NCI-H1092 treated with DMSO at 0.1 percent for 48 hours (cell line): Measurements from ENCODE around the gene UBE4B.
"Not testable (repeated sequence)": the region's sequence is repeated elsewhere in the genome, so short reads cannot be mapped to it uniquely, and the experiment has no call there.

Source experiments
- DNase-seq: peaks from one replicate; lab custom pipeline; 2025; lab: John Stamatoyannopoulos, UW

The UBE4B gene

DNA sequence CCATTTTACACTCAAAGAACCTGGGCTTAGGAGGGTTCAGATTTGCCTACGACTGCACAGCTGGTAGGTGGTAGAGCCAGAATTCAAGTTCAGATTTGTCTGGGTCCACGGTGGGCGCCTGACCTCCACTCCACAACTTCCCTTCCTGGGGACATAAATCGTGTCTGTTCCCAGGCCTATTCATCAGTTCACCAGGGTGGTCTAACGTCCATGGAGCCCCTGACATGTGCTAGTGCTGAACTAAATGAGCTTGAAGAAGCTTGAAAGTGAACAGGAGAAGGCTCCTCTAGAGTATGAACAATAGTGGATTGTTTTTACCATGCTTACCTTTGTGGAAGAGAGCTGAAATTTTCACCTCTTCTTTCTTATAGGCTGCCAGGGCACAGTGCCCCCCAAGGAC, 145.1 kb downstream of the UBE4B start:
- DNase-seq, result no peak

DNA sequence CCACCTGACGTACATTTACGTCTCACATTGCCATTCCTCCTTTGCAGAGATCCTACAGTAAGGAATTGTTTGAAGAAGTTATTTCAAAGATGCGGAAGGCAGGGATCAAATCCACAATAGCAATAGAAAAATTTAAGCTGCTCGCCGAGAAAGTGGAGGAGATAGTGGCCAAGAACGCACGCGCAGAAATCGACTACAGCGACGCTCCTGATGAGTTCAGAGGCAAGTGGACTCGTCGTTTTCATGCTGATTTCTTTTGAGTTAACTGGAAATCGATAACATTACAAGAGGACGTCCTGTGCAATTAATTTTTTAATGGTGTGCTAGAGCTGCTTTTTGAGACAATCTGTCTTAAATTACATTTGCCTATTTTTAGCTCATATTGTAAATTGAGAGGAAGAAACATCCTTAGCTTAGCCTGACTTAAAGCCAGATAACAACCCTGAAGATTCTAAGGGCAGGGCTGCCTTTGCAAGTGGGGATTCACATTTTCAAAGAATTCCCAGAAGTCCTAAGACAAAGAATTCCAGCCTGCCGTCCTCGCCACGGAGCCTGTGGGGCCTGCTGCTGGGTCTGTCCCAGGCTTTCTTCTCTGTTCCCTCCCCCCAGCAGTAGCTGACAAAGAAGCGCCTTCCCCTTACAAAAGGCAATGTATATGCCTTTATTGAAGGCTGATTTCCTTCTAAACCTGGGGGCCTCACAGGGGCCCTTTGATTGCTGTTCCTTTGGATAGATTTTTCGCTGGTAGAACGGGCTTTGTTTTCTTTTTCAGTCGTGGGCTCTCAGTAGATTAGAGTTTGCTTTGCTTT, 146.0 kb downstream of the UBE4B start:
- DNase-seq, result no peak

DNA sequence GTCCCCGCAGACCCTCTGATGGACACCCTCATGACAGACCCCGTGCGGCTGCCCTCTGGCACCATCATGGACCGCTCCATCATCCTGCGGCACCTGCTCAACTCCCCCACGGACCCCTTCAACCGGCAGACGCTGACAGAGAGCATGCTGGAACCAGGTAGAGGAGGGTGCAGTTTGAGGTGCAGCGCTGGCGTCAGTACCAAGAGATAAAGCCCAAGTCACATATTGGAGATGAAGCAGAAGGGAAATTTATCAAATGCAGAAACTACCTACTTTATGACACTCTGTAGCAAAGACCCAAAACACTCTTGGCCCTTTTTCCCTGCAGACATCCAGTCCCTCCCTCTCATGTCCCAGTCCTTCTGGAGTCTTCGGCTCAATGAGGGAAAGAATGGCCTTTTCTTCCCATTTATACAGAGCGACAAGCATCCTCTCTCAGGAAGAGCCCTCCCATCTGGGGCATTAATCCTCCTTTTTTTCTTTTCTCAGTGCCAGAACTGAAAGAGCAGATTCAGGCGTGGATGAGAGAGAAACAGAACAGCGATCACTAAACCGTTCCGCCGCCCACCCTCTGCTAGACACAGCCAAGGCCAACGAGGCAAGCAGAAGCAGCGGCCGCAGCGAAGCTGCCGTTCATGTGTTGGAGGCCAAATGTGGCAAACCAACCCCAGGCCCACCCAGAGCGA, 146.8 kb downstream of the UBE4B start:
- no peak for DNase-seq

DNA sequence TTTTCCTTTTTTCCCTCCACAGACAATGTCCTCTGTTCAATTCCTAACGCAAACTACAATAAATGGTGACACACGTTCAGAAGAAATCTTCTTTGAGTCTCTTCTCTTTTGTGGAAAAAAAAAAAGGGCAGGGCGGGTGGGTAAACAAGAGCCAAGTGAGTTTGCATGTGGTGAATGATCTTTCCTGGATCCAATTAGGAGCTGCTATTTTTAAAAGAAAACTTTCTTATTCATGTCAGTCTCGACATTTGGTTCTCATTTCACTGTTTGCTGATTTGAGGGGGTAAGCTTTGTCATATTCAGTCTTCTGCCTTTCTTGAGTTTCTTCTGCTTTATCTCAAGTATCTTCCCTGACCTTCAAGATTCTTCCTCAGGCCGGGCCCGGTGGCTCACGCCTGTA, 148.4 kb downstream of the UBE4B start:
- DNase-seq, result no peak

DNA sequence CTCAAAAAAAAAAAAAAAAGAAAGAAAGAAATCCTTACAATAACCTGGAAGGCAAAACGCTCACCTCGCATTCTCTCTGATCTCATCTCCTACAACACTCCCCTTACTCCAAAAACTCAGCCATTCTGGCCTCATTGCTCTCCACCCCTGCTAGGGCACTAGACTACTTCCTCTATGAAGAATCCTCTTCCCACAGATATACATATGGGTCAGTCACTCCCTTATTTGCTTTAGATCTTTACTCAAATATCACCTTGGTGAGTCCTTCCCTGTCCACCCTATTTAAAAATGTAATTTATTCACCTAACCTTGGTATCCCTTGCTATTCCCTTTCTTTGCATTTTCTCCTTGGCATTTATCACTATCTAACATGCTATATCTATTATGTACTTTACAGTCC, 153.0 kb downstream of the UBE4B start:
- DNase-seq, result no peak

DNA sequence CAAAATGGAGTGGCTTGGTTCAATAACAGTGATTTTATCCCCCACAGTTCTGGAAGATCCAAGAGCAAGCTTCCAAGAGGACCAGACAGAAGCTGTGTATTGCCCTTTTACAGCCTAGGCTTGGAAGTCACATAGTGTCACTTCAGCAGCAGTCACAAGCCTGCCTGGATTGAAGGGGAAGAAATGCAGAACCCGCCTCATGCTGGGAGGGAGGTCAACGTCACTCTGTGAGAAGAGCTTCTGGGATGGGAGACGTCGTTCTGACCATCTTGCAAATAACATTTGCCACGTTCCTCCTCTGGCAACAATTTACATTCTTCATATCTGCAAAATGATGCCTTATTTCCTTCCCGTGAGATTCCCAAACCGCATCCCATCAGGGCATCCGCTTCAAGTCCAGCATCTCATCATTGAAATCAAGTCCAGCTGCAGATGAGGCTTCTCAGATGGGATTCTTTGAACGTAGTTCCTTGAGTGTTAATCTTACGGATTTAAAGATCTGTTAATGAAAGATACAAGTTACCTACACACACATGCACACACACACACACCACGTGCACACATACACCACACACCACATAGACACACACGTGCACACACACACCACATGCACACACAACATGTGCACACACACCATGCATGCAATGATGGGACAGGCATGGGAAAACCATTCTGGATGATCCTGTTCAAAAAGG, 153.7 kb downstream of the UBE4B start:
- no peak for DNase-seq

DNA sequence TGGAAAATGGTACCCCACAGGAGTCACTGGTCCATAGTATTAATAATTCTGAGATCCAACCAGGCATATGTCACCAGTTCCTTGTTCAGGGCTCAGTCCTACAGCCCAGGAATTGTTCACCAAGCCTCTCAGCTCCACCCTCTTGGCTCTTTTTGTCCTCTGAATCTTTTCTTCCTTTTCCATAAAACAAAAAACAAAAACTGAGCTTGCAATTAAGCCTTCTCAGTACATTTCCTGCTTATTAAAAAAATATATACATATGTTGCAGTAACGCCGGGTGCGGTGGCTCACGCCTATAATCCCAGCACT, 154.2 kb downstream of the UBE4B start:
- no peak for DNase-seq

DNA sequence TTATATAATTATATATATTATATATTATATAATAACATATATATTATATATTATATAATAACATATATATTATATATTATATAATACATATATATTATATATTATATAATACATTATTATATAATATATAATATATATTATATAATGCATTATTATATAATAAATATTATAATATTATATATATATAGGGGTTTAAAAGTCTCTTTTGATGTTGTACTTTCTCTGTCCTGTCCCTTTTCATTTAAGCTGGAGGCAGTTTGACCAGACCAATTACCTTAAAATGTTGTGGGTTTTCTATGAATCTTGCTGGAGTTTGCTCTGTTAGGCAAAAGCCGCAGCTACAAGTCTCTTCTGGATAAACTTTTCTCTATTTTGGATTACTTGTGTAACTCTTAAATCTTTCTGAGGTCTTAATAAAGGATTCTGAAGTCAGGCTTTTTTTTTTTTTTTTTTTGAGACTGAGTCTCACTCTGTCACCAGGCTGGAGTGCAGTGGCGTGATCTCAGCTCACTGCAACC, 155.4 kb downstream of the UBE4B start:
- no peak for DNase-seq

DNA sequence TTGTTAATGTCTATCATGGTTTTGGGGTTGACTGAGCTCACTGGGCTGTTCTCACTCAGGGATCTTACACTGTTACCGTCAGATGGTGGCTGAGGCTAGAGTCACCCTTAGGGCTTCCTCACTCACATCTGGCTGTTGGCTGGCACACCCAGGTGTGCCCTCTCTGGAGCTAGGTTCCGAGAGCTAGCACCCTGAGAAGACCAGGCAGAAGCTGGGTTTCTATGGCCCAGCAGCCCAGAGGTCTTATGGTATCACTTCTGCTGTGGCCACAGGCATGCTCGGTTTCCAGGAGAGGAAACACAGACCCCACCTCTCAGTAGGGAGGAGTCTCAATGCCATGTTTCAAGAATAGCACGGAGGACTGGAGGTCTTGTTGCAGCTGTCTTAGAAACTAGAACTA, 156.9 kb downstream of the UBE4B start:
- no peak for DNase-seq

DNA sequence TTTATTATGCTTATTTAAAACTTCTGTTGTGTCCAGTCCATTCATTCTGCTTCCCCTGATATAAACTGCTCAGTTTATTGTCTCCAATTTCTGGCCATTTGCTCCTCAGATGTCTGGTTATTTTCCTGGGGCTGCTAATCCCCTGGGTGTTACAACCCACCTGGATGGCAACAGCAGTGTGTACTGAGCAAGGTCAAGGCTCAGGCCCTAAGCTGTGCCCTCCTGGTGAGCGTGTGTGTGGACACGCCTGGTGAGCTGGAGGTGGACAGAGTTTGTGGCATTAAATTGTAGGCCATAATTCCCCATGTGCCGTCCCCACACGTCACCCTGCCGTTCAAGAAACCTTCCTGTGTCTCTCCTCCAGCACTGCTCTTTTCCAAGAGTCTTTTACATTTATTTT, 159.5 kb downstream of the UBE4B start:
- no peak for DNase-seq

DNA sequence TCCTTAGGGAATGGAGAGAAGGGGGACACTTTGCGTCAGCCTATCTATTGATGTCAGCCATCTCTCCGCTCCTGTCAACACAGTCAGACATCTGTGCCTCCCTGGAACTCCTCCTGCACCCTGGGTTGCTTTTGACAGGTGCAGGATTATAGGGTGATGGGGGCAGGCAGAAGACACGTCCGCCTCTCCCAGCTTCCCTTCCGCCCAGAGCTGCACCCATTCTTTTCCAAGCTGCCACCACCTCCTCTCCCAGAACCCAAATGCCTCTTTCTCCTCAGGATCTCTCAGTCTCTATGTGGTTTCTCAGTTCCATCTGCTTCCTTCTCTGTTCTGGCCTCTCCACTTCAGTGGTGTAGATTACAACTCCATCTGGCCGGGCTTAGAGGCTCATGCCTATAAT, 160.5 kb downstream of the UBE4B start:
- DNase-seq, result no peak

DNA sequence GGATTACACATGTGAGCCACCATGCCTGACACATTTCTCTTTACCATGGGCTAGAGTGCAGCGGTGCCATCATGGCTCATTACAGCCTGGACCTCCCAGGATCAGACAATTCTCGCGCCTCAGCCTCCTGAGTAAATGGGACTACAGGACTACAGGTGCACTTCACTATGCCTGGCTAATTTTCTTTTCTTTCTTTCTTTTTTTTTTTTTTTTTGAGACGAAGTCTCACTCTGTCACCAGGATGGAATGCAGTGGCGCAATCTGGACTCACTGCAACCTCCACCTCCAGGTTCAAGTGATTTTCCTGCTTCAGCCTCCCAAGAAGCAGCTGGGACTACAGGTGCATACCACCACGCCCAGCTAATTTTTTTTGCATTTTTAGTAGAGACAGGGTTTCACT, 162.8 kb downstream of the UBE4B start:
- DNase-seq, result no peak

DNA sequence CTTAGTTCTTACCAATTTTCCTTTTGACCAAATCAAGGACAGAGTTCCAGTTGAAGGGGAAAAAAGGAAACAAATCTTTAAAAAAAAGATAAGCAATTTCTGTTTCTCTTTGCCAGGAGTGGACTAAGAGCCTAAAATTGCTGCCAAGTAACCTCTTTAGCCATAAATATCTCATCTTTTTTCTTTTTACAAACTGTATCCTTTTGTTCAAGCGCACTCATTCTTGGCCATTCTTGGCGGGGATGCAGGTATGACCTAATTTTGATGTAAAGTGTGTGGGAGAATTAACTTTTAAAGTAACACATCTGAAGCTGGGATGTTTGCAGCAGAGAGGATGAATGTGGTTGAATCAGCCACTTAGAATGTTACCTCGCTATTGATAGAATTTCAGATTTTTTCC, 164.2 kb downstream of the UBE4B start:
- no peak for DNase-seq

DNA sequence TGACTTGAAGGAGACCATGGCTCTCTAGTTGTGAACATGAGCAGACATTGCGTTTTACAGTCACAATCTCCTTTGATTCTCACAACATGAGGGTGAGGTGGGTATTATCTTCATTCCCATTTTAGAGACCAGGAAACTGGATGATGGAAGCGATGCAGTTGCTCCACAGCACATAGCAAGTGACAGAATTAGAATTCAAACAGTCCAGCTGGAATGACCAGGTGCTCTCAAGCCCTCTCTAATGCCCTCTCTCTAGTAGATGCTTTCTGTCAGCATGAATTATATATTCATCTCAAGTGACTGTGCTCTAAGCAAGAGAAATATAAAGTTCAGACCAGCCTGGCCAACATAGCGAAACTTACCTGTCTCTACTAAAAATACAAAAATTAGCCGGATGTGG, 167.9 kb downstream of the UBE4B start:
- no peak for DNase-seq

DNA sequence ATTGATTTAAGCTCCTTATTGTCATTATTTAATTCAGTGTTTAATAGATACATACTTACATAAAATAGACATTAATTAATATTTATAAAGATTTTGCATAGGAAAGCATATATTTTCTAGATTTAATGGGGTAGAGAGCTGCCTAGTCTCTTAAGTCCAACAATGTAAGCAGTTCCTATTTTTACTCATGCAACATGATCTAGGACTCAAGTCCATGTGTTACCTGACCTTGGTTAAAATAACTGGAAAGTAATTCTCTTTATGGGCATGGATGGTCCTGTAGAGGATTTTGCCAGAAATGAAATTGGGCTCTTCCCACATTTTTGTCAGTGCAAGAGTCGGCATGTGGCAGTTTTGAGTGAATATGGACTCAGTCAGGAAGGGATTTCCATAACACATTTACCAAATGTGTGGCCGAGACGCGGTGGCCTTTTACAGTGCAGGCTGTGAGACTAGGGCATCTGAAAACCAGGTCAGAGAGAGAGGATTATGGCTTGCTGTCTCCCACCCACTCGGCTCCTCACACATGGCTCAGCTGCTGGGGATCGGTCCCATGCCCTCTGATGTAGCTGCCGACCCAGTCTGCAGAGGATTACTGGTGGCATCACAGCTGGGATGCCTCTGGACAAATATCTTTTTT, 171.4 kb downstream of the UBE4B start:
- no peak for DNase-seq

DNA sequence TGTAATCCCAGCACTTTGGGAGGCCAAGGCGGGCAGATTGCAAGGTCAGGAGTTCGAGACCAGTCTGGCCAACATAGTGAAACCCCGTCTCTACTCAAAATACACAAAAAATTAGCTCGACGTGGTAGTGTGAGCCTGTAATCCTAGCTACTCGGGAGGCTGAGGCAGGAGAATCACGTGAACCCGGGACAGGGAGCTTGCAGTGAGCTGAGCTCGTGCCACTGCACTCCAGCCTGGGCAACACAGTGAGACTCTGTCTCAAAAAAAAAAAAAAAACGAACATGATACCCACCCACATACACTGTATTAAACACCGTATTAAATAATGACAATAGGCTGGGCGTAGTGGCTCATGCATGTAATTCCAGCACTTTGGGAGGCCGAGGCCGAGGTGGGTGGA, 172.4 kb downstream of the UBE4B start:
- DNase-seq, result not testable (repeated sequence)

DNA sequence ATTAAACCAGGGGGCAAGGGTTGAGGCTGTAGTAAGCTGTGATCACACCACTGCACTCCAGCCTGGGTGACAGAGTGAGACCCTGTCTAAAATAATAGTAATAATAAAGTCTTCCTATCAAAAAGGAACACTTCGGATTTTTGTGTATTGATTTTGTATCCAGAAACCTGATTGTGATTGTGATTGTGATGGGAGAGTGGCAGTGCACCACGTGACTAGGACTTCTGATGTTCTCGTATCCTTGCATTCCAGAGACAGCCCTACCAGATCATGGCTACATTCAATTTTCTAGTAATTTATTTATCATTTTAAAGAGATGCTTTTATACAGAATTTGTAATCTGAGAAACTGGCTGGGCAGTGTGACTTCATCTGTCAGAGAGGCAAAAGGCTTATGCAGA, 175.1 kb downstream of the UBE4B start:
- no peak for DNase-seq

DNA sequence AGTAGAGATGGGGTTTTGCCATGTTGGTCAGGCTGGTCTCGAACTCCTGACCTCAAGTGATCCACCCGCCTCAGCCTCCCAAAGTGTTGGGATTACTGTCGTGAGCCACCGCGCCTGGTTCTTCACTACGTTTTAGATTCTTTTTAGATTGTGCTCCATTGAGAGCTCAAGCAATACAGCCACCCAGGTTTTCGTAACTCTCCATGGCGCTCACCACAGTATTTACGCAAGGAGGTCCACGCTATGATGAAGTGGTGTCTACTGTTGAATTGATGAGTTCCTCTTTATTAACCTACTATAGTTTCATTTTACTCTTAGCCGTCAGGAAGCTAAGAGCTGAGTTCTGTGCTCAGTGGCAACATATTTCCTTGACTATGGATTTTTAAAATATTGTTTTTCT, 175.8 kb downstream of the UBE4B start:
- DNase-seq, result no peak

DNA sequence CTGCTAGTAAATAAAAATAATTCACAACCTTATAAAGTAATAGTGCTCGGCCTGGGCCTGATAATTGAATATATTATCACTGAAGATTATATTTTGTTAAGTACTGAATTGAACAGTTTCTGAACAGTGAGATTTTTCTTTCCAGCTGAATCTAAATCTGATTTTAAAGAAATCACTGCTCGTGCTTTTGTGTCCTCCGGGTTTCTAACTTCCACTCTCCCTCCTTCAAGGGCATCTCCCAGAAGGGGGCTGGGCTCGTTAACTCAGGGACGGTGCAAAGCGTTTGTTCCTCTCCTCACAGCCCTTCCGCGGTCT, 176.8 kb downstream of the UBE4B start:
- DNase-seq, result no peak

DNA sequence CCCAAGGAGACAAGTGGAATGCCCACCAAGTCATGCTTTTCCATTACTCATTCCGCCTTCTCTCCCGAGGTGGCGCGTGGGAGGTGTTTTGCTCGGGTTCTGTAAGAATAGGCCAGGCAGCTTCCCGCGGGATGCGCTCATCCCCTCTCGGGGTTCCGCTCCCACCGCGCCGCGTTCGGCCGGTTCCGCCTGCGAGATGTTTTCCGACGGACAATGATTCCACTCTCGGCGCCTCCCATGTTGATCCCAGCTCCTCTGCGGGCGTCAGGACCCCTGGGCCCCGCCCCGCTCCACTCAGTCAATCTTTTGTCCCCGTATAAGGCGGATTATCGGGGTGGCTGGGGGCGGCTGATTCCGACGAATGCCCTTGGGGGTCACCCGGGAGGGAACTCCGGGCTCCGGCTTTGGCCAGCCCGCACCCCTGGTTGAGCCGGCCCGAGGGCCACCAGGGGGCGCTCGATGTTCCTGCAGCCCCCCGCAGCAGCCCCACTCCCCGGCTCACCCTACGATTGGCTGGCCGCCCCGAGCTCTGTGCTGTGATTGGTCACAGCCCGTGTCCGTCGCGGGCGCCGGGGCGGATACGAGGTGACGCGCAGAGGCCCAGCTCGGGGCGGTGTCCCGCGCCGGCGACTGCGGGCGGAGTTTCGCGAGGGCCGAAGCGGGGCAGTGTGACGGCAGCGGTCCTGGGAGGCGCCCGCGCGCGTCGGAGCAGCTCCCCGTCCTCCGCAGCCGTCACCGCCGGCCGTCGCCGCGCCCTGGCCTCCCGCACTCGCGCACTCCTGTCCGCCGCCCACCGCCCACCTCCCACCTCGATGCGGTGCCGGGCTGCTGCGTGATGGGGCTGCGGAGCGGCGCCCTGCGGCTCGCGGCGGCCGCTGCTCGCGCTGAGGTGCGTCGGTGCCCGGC, 177.4 kb downstream of the UBE4B start, which contains the start of gene KIF1B:
Gene KIF1B (plus strand): TSS at position 666 of the 906 bp plus-strand sequence. CDS start 21,759 bp downstream, outside the sequence.
- peak; percentile 98 for DNase-seq
